Neural crest cell (in vitro differentiated cells): ENCODE results near the gene C12orf57. TPM values are rescaled to one million over a fixed set of nuclear protein-coding genes. Genes with fewer than 3 reads are reported as not detected.

Experiments
- DNase-seq: peaks from one replicate; pipeline ENCODE4 v3.0.0; 2021; ENCODE audit warnings: low read depth, mixed read lengths, low spot score
- H3K27ac Mint-ChIP-seq: one replicate; pipeline ENCODE4 v1.8.0; 2021; ENCODE audit warnings: mild to moderate bottlenecking, mixed read lengths; ENCODE audit not compliant: unreplicated experiment
- H3K27me3 Mint-ChIP-seq: 2 replicates; pipeline ENCODE4 v1.8.0; 2021; ENCODE audit warnings: low read depth, mild to moderate bottlenecking, mixed read lengths
- H3K36me3 Mint-ChIP-seq: 2 replicates; pipeline ENCODE4 v1.8.0; 2021; ENCODE audit warnings: low read depth, mild to moderate bottlenecking, mixed read lengths
- H3K4me1 Mint-ChIP-seq: 2 replicates; pipeline ENCODE4 v1.8.0; 2021; ENCODE audit warnings: mixed read lengths
- H3K4me3 Mint-ChIP-seq: one replicate; pipeline ENCODE4 v1.8.0; 2021; ENCODE audit warnings: mild to moderate bottlenecking, mixed read lengths
- H3K9me3 Mint-ChIP-seq: 2 replicates; pipeline ENCODE4 v1.8.0; 2021; ENCODE audit warnings: mixed read lengths
- total RNA-seq: library from RNA; stranded (reverse); gene quantifications from 2 replicates; pipeline ENCODE4 v1.2.1, GENCODE V29; 2021
- TF ChIP-seq, protein P1 (sequence below): fragments of 200-600 bp; sonication (generic); conservative IDR thresholded peaks from 2 replicates; pipeline ENCODE4 v1.5.0; 2021; ENCODE audit warnings: antibody characterized with exemption, mild to moderate bottlenecking

The C12orf57 gene
- total RNA-seq, 1 donor from 2014 or later = 298 TPM

DNA sequence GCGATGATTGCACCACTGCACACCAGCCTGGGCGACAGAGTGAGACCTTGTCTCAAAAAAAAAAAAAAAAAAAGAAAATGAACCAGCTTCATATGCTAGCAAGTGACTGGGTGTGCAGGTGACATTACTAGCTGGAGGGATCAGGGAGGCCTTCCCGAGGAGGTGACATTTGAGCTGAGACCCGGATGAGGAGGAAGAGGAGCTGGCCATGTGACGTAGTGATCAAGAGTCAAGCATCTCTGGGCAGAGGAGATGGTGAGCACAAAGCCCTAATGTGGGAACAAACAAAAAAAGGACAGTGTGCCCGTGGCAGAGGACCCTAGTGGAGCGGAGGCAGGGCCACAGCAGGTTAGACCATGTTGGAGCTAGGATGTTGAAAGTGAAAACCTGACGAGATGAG lies 3.8 kb downstream of the C12orf57 start:
- Mint-ChIP-seq H3K27me3 (peaks cover 18% of the 10 kb centered on the region), H3K9me3 (no peaks in the 10 kb centered on the region), H3K4me1 (peaks cover 45% of the 10 kb centered on the region), H3K27ac (no peak overlapping the region), H3K4me3 (peak overlapping the region; percentile 50), H3K36me3 (peaks cover 4% of the 10 kb centered on the region)
- no peak for DNase-seq
- TF ChIP-seq, protein P1, sequence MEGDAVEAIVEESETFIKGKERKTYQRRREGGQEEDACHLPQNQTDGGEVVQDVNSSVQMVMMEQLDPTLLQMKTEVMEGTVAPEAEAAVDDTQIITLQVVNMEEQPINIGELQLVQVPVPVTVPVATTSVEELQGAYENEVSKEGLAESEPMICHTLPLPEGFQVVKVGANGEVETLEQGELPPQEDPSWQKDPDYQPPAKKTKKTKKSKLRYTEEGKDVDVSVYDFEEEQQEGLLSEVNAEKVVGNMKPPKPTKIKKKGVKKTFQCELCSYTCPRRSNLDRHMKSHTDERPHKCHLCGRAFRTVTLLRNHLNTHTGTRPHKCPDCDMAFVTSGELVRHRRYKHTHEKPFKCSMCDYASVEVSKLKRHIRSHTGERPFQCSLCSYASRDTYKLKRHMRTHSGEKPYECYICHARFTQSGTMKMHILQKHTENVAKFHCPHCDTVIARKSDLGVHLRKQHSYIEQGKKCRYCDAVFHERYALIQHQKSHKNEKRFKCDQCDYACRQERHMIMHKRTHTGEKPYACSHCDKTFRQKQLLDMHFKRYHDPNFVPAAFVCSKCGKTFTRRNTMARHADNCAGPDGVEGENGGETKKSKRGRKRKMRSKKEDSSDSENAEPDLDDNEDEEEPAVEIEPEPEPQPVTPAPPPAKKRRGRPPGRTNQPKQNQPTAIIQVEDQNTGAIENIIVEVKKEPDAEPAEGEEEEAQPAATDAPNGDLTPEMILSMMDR = no peak

DNA sequence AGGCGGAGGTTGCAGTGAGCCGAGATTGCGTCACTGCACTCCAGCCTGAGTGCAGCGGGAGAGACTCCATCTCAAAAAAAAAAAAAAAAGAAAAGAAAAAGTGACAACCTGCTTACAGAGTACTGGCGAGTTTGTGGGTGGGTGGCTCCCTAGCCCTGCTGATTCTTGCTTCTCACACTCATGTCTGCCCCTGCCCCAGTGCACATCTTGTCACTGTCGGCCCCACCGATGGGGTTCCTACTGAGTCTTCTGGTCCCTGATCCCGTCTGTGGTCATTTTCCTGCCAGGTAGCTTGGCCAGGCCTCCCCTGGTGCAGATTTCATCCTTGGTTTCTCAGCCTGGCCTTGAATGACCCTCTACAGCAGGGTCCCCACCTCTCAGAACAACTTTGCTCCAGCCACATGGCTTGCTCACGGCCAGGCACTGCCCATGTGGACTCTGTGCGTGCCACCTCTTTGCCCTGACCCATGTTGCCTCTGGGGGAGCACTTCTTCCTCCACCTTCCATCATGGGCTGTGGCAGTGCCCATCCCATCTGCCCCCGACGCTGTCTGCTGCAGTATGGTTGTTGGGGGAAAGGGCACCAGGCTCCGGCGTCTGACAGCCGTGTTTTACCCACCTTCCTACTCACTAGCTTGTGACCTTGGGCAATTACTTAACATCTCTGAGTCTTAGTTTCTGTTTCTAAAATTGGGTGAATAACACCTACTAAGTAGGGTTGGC lies 5.2 kb downstream of the C12orf57 start:
- Mint-ChIP-seq H3K4me3 (peak overlapping the region; percentile 47), H3K27ac (no peak overlapping the region), H3K4me1 (peaks cover 36% of the 10 kb centered on the region), H3K36me3 (peaks cover 4% of the 10 kb centered on the region), H3K9me3 (no peaks in the 10 kb centered on the region), H3K27me3 (peaks cover 11% of the 10 kb centered on the region)
- DNase-seq = no peak
- TF ChIP-seq, protein P1 = no peak

DNA sequence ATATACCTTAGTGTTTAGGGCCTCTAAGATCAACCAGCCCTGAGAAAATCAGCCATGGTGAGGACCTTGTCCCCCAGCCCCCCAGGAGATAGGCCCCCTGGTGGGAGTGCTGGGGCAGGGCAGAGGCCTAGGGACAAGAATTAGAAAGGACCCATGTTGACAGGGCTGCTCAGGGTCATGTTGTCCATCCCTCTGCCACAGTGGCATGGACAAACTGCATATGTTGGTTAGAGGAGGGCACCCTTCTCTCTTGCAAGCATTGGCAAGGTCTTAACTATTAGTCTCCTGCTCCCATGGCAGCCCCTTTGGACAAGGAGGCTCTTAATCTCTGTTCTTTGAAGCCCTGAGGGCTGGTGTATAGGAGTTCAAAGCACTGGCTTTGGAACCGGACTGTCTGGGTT lies 6.6 kb downstream of the C12orf57 start:
- no peak for DNase-seq
- H3K4me3 Mint-ChIP-seq = no peak overlapping the region
- peaks cover 4% of the 10 kb centered on the region for H3K27me3 Mint-ChIP-seq
- H3K36me3 Mint-ChIP-seq = peaks cover 4% of the 10 kb centered on the region
- TF ChIP-seq, protein P1 = peak; percentile 56
- peaks cover 26% of the 10 kb centered on the region for H3K4me1 Mint-ChIP-seq
- no peaks in the 10 kb centered on the region for H3K9me3 Mint-ChIP-seq
- H3K27ac Mint-ChIP-seq = peak overlapping the region; percentile 57

DNA sequence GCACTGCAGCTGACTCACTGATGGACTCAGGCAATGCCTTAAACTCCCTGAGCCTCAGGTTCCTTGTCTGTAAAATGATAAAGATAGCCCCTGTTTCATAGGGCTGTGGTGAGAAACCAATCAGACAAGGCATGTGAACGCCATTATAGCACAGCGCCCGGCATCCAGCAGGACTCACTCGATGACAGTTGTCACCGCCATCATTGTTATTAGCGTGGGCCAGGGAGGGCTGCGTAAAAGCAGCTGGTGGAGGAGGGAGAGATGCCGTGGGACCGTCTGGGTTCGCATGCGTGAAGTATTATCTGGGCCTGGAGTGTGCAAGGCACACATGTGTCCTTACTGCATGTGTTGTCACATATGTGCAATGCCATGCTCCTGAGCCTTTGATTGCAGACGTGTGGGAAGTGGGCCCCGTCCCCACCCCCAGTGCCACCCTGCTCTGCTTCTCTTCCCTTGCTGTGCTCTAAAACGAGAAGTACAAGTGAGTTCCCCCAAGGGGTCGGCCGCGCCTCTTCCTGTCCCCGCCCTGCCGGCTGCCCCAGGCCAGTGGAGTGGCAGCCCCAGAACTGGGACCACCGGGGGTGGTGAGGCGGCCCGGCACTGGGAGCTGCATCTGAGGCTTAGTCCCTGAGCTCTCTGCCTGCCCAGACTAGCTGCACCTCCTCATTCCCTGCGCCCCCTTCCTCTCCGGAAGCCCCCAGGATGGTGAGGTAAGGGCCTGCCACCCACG lies 7.2 kb downstream of the C12orf57 start, which contains the start of gene PTPN6:
PTPN6 (plus strand) TSS at position 546 of the 730 bp plus-strand sequence; CDS start at position 703, 157 bp downstream.
- TF ChIP-seq, protein P1 = no peak
- H3K27me3 Mint-ChIP-seq = peaks cover 4% of the 10 kb centered on the region
- no peaks in the 10 kb centered on the region for H3K9me3 Mint-ChIP-seq
- H3K4me1 Mint-ChIP-seq = peaks cover 25% of the 10 kb centered on the region
- H3K36me3 Mint-ChIP-seq = peaks cover 4% of the 10 kb centered on the region
- H3K27ac Mint-ChIP-seq = peak within 1 kb of the TSS; percentile 57
- H3K4me3 Mint-ChIP-seq = no peak within 1 kb of the TSS
- no peak for DNase-seq

DNA sequence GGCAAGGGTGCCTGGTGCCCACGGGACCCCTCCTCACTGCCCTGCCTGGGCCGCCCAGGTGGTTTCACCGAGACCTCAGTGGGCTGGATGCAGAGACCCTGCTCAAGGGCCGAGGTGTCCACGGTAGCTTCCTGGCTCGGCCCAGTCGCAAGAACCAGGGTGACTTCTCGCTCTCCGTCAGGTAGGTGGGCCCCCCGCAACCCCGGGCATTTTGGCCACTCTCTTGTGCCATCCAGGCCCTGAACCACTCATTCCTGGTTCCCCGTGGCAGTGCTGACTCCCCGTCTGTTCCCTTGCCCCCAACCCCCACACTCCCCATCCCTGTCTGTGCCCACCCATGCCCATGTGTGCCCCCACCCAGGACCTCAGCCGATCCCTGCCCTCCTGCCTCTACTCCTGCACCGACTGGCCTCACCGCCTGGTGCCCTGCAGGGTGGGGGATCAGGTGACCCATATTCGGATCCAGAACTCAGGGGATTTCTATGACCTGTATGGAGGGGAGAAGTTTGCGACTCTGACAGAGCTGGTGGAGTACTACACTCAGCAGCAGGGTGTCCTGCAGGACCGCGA lies 7.8 kb downstream of the C12orf57 start:
- no peak overlapping the region for H3K27ac Mint-ChIP-seq
- TF ChIP-seq, protein P1 = no peak
- H3K4me1 Mint-ChIP-seq = peaks cover 24% of the 10 kb centered on the region
- H3K9me3 Mint-ChIP-seq = no peaks in the 10 kb centered on the region
- peaks cover 4% of the 10 kb centered on the region for H3K36me3 Mint-ChIP-seq
- peaks cover 4% of the 10 kb centered on the region for H3K27me3 Mint-ChIP-seq
- DNase-seq = no peak
- no peak overlapping the region for H3K4me3 Mint-ChIP-seq
